ENCODE results near the gene KDM4B. TPM values are rescaled to one million over a fixed set of nuclear protein-coding genes. Genes with fewer than 3 reads are reported as not detected.

Gene KDM4B
- total RNA-seq, 1 donor from 2014 or later, result 43.7 TPM

- intact Hi-C loops (cut with micrococcal nuclease), result no loop called here
Observed at GRCh38 chr19:5067678-5068077, 98.8 kb downstream of the KDM4B start.

GRCh38 chr19:5068233-5069072, 99.5 kb downstream of the KDM4B start:
- intact Hi-C loops (cut with micrococcal nuclease), result no loop called here

GRCh38 chr19:5070331-5070730, 101.4 kb downstream of the KDM4B start:
- intact Hi-C loops (cut with micrococcal nuclease), result no loop called here

GRCh38 chr19:5070930-5071329, 102.0 kb downstream of the KDM4B start:
- intact Hi-C loops (cut with micrococcal nuclease), result no loop called here

- intact Hi-C loops (cut with micrococcal nuclease), result no loop called here
Observed at GRCh38 chr19:5071579-5071978, 102.7 kb downstream of the KDM4B start.

GRCh38 chr19:5072115-5072514, 103.2 kb downstream of the KDM4B start:
- intact Hi-C loops (cut with micrococcal nuclease), result no loop called here

GRCh38 chr19:5073153-5073844, 104.4 kb downstream of the KDM4B start:
- intact Hi-C loops (cut with micrococcal nuclease), result no loop called here

GRCh38 chr19:5074407-5074806, 105.5 kb downstream of the KDM4B start:
- intact Hi-C loops (cut with micrococcal nuclease), result no loop called here

GRCh38 chr19:5074830-5075394, 106.0 kb downstream of the KDM4B start:
- intact Hi-C loops (cut with micrococcal nuclease), result no loop called here

- intact Hi-C loops (cut with micrococcal nuclease), result no loop called here
Observed at GRCh38 chr19:5075597-5075996, 106.7 kb downstream of the KDM4B start.

- intact Hi-C loops (cut with micrococcal nuclease), result no loop called here
Observed at GRCh38 chr19:5076440-5077208, 107.7 kb downstream of the KDM4B start.

GRCh38 chr19:5077209-5077515, 108.2 kb downstream of the KDM4B start:
- intact Hi-C loops (cut with micrococcal nuclease), result no loop called here

- intact Hi-C loops (cut with micrococcal nuclease), result no loop called here
Observed at GRCh38 chr19:5078182-5078581, 109.3 kb downstream of the KDM4B start.

GRCh38 chr19:5078666-5079065, 109.8 kb downstream of the KDM4B start:
- intact Hi-C loops (cut with micrococcal nuclease), result no loop called here

- intact Hi-C loops (cut with micrococcal nuclease), result no loop called here
Observed at GRCh38 chr19:5079071-5079774, 110.3 kb downstream of the KDM4B start.

GRCh38 chr19:5080030-5080654, 111.2 kb downstream of the KDM4B start:
- intact Hi-C loops (cut with micrococcal nuclease), result no loop called here

GRCh38 chr19:5080809-5081208, 111.9 kb downstream of the KDM4B start:
- intact Hi-C loops (cut with micrococcal nuclease), result no loop called here

- intact Hi-C loops (cut with micrococcal nuclease), result no loop called here
Observed at GRCh38 chr19:5081443-5082161, 112.7 kb downstream of the KDM4B start.

GRCh38 chr19:5083547-5083965, 114.6 kb downstream of the KDM4B start:
- intact Hi-C loops (cut with micrococcal nuclease), result no loop called here

- intact Hi-C loops (cut with micrococcal nuclease), result no loop called here
Observed at GRCh38 chr19:5085566-5085965, 116.7 kb downstream of the KDM4B start.
